GM23338 (cell line): ENCODE data around the gene WNK2. TPM values are rescaled to one million over a fixed set of nuclear protein-coding genes. Genes with fewer than 3 reads are reported as not detected.

Experiments used
- ATAC-seq: fragments of 200-7000 bp; cut with Tn5 transposase; 3 replicates; pipeline ENCODE4 v1.9.1; 2020
- DNase-seq: peaks from one replicate; pipeline ENCODE4 v3.0.0-alpha.2; 2015; ENCODE audit warnings: low spot score
- H2AFZ ChIP-seq: fragments of 200-600 bp; sonication (generic); 2 replicates; pipeline ENCODE4 v1.8.0; 2016; ENCODE audit warnings: antibody characterized with exemption, mild to moderate bottlenecking, moderate library complexity
- H3F3A ChIP-seq: fragments of 200-600 bp; sonication (generic); replicated peaks from 2 replicates; pipeline ENCODE4 v1.8.0; 2017; ENCODE audit warnings: antibody characterized with exemption, mixed run types, low read depth
- H3K27ac ChIP-seq: fragments of 200-600 bp; sonication (generic); 2 replicates; pipeline ENCODE4 v1.6.1; 2016; ENCODE audit warnings: low read depth
- H3K27me3 ChIP-seq: fragments of 200-600 bp; sonication (generic); 2 replicates; pipeline ENCODE4 v1.8.0; 2016; ENCODE audit warnings: mild to moderate bottlenecking, mixed run types, moderate library complexity; ENCODE audit not compliant: insufficient read depth
- H3K36me3 ChIP-seq: fragments of 200-600 bp; sonication (generic); 2 replicates; pipeline ENCODE4 v1.8.0; 2016; ENCODE audit warnings: mild to moderate bottlenecking; ENCODE audit not compliant: insufficient read depth
- H3K4me1 ChIP-seq: fragments of 200-600 bp; sonication (generic); 2 replicates; pipeline ENCODE4 v1.8.0; 2016; ENCODE audit warnings: mild to moderate bottlenecking, moderate library complexity; ENCODE audit not compliant: insufficient read depth
- H3K4me2 ChIP-seq: fragments of 200-600 bp; sonication (generic); 2 replicates; pipeline ENCODE4 v1.7.1; 2017; ENCODE audit warnings: mixed run types
- H3K4me3 ChIP-seq: fragments of 200-600 bp; sonication (generic); 2 replicates; pipeline ENCODE4 v1.6.1; 2016; ENCODE audit warnings: mixed run types
- H3K79me2 ChIP-seq: fragments of 200-600 bp; sonication (generic); replicated peaks from 2 replicates; pipeline ENCODE4 v1.8.0; 2017; ENCODE audit warnings: mild to moderate bottlenecking; ENCODE audit not compliant: insufficient read depth
- H3K9me2 ChIP-seq: fragments of 200-600 bp; sonication (generic); 2 replicates; pipeline ENCODE4 v1.8.0; 2017; ENCODE audit not compliant: insufficient read depth
- H4K20me1 ChIP-seq: fragments of 200-600 bp; sonication (generic); replicated peaks from 2 replicates; pipeline ENCODE4 v1.8.0; 2017; ENCODE audit warnings: mild to moderate bottlenecking; ENCODE audit not compliant: insufficient read depth
- H3K27ac Mint-ChIP-seq: 2 replicates; pipeline ENCODE4 v1.8.0; 2020; ENCODE audit warnings: inconsistent platforms, mild to moderate bottlenecking, moderate library complexity, mixed read lengths
- H3K27me3 Mint-ChIP-seq: 3 replicates; pipeline ENCODE4 v1.8.0; 2022; ENCODE audit warnings: low read depth, mild to moderate bottlenecking, moderate library complexity, mixed read lengths, inconsistent platforms; ENCODE audit not compliant: insufficient read depth, poor library complexity
- H3K36me3 Mint-ChIP-seq: 3 replicates; pipeline ENCODE4 v1.8.0; 2021; ENCODE audit warnings: low read depth, mild to moderate bottlenecking, inconsistent platforms, moderate library complexity, mixed read lengths
- H3K4me1 Mint-ChIP-seq: 3 replicates; pipeline ENCODE4 v1.8.0; 2020; ENCODE audit warnings: mild to moderate bottlenecking, inconsistent platforms, mixed read lengths
- H3K4me3 Mint-ChIP-seq: 3 replicates; pipeline ENCODE4 v1.8.0; 2021; ENCODE audit warnings: moderate library complexity, mild to moderate bottlenecking, inconsistent platforms, mixed read lengths
- H3K9me3 Mint-ChIP-seq: 3 replicates; pipeline ENCODE4 v1.8.0; 2020; ENCODE audit warnings: moderate library complexity, mild to moderate bottlenecking, inconsistent platforms, mixed read lengths
- CREB1 ChIP-seq: fragments of 250-450 bp; sonication (Bioruptor Pico); IDR thresholded peaks from 2 replicates; pipeline ENCODE4 v1.5.0; 2020; ENCODE audit warnings: low read depth, mild to moderate bottlenecking, moderate library complexity
- CTCF ChIP-seq, 2 experiments: fragments of 200-600 bp in 1 of 2; sonication (generic) in 1 of 2; conservative IDR thresholded peaks; 2 replicates each; pipeline versions ENCODE4 v1.5.1 to v1.6.1; 2016 to 2017; ENCODE audit warnings: antibody characterized with exemption in 2 of 2, low read depth in 2 of 2, mild to moderate bottlenecking in 2 of 2, moderate library complexity in 1 of 2
- ETS1 ChIP-seq: IDR thresholded peaks from 2 replicates; pipeline ENCODE4 v1.6.1; 2016; ENCODE audit warnings: antibody characterized with exemption
- EZH2 ChIP-seq: fragments of 200-600 bp; sonication (generic); IDR thresholded peaks from one replicate; pipeline ENCODE4 v1.8.0; 2017; ENCODE audit warnings: antibody characterized with exemption, mild to moderate bottlenecking, low read depth; ENCODE audit not compliant: unreplicated experiment
- EZH2phosphoT487 ChIP-seq: fragments of 200-600 bp; sonication (generic); IDR thresholded peaks from one replicate; pipeline ENCODE4 v1.8.1; 2018; ENCODE audit warnings: antibody characterized with exemption; ENCODE audit not compliant: unreplicated experiment
- JUNB ChIP-seq: IDR thresholded peaks from one replicate; pipeline ENCODE4 v1.6.1; 2016; ENCODE audit warnings: antibody characterized with exemption; ENCODE audit not compliant: unreplicated experiment
- NANOG ChIP-seq: IDR thresholded peaks from 2 replicates; pipeline ENCODE4 v1.6.1; 2016; ENCODE audit warnings: antibody characterized with exemption, borderline replicate concordance
- POLR2AphosphoS5 ChIP-seq: IDR thresholded peaks from 2 replicates; pipeline ENCODE4 v1.6.1; 2016; ENCODE audit warnings: antibody characterized with exemption, low read depth
- REST ChIP-seq: IDR thresholded peaks from one replicate; pipeline ENCODE4 v1.6.1; 2018; ENCODE audit warnings: antibody characterized with exemption; ENCODE audit not compliant: unreplicated experiment
- STAT1 ChIP-seq: IDR thresholded peaks from one replicate; pipeline ENCODE4 v1.6.1; 2016; ENCODE audit warnings: antibody characterized with exemption; ENCODE audit not compliant: unreplicated experiment
- ZNF114 ChIP-seq: fragments of 250-450 bp; sonication (Bioruptor Pico); IDR thresholded peaks from 2 replicates; pipeline ENCODE4 v1.5.0; 2020; ENCODE audit warnings: mild to moderate bottlenecking, moderate library complexity
- ZNF331 ChIP-seq: fragments of 250-450 bp; sonication (Bioruptor Pico); IDR thresholded peaks from 2 replicates; pipeline ENCODE4 v1.5.0; 2020; ENCODE audit warnings: low read depth, mild to moderate bottlenecking, moderate library complexity
- polyA plus RNA-seq: library from polyadenylated mRNA; unstranded; fragments of >200 nt; fragmentation: Nextera tagmentation; extraction: Ambion mirVana; gene quantifications from 2 replicates; pipeline ENCODE4 v1.2.1, GENCODE V29; 2016
- total RNA-seq: library from RNA; depleted of rRNA; stranded (reverse); fragments of >200 nt; shearing (Covaris generic); gene quantifications from 2 replicates; pipeline ENCODE4 v1.2.3, GENCODE V29; 2014
- TF ChIP-seq, protein P1 (sequence below): fragments of 250-450 bp; sonication (Bioruptor Pico); IDR thresholded peaks from 2 replicates; pipeline ENCODE4 v1.5.0; 2020; ENCODE audit warnings: mild to moderate bottlenecking, moderate library complexity

Gene WNK2
- total and polyA plus RNA-seq, 2 experiments from 2014 or later = 56.4 to 102 TPM

- H3K4me3 ChIP-seq = no peak overlapping the region
- H3K27ac ChIP-seq = no peak overlapping the region
- no peaks in the 10 kb centered on the region for H3F3A ChIP-seq
- H3K4me2 ChIP-seq = no peak overlapping the region
- H2AFZ ChIP-seq = no peak overlapping the region
- Mint-ChIP-seq H3K36me3 (no peaks in the 10 kb centered on the region; the same call in 1 of the 3 replicates), H3K27ac (no peak overlapping the region), H3K4me3 (no peak overlapping the region), H3K27me3 (peaks cover 6% of the 10 kb centered on the region), H3K4me1 (peaks cover 15% of the 10 kb centered on the region), H3K9me3 (no peaks in the 10 kb centered on the region)
- no peaks in the 10 kb centered on the region for H3K4me1 ChIP-seq
- TF ChIP-seq POLR2AphosphoS5 (no peak), ZNF114 (no peak), ZNF331 (CRISPR knock-in tag) (no peak), CTCF (conservative IDR thresholded peaks at IDR 0.05; ENCODE audit: low read depth in 2 of 2) (no peak), CREB1 (CRISPR knock-in tag) (no peak), EZH2 (no peak), NANOG (no peak), REST (no peak), STAT1 (no peak), JUNB (no peak), ETS1 (no peak), EZH2phosphoT487 (no peak)
- TF ChIP-seq, protein P1, sequence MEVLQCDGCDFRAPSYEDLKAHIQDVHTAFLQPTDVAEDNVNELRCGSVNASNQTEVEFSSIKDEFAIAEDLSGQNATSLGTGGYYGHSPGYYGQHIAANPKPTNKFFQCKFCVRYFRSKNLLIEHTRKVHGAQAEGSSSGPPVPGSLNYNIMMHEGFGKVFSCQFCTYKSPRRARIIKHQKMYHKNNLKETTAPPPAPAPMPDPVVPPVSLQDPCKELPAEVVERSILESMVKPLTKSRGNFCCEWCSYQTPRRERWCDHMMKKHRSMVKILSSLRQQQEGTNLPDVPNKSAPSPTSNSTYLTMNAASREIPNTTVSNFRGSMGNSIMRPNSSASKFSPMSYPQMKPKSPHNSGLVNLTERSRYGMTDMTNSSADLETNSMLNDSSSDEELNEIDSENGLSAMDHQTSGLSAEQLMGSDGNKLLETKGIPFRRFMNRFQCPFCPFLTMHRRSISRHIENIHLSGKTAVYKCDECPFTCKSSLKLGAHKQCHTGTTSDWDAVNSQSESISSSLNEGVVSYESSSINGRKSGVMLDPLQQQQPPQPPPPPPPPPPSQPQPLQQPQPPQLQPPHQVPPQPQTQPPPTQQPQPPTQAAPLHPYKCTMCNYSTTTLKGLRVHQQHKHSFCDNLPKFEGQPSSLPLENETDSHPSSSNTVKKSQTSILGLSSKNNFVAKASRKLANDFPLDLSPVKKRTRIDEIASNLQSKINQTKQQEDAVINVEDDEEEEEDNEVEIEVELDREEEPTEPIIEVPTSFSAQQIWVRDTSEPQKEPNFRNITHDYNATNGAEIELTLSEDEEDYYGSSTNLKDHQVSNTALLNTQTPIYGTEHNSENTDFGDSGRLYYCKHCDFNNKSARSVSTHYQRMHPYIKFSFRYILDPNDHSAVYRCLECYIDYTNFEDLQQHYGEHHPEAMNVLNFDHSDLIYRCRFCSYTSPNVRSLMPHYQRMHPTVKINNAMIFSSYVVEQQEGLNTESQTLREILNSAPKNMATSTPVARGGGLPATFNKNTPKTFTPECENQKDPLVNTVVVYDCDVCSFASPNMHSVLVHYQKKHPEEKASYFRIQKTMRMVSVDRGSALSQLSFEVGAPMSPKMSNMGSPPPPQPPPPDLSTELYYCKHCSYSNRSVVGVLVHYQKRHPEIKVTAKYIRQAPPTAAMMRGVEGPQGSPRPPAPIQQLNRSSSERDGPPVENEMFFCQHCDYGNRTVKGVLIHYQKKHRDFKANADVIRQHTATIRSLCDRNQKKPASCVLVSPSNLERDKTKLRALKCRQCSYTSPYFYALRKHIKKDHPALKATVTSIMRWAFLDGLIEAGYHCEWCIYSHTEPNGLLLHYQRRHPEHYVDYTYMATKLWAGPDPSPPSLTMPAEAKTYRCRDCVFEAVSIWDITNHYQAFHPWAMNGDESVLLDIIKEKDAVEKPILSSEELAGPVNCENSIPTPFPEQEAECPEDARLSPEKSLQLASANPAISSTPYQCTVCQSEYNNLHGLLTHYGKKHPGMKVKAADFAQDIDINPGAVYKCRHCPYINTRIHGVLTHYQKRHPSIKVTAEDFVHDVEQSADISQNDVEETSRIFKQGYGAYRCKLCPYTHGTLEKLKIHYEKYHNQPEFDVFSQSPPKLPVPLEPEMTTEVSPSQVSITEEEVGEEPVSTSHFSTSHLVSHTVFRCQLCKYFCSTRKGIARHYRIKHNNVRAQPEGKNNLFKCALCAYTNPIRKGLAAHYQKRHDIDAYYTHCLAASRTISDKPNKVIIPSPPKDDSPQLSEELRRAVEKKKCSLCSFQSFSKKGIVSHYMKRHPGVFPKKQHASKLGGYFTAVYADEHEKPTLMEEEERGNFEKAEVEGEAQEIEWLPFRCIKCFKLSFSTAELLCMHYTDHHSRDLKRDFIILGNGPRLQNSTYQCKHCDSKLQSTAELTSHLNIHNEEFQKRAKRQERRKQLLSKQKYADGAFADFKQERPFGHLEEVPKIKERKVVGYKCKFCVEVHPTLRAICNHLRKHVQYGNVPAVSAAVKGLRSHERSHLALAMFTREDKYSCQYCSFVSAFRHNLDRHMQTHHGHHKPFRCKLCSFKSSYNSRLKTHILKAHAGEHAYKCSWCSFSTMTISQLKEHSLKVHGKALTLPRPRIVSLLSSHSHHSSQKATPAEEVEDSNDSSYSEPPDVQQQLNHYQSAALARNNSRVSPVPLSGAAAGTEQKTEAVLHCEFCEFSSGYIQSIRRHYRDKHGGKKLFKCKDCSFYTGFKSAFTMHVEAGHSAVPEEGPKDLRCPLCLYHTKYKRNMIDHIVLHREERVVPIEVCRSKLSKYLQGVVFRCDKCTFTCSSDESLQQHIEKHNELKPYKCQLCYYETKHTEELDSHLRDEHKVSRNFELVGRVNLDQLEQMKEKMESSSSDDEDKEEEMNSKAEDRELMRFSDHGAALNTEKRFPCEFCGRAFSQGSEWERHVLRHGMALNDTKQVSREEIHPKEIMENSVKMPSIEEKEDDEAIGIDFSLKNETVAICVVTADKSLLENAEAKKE (CRISPR knock-in tag) = no peak
- no peaks in the 10 kb centered on the region for H3K27me3 ChIP-seq
- no peak for DNase-seq
- ATAC-seq = no peak
- H4K20me1 ChIP-seq = 0 out of 2 replicates have a peak, but pooled peaks cover 6% of the 10 kb centered on the region
- H3K9me2 ChIP-seq = no peaks in the 10 kb centered on the region
- H3K36me3 ChIP-seq = no peaks in the 10 kb centered on the region; the same call in 1 of the 2 replicates
- no peaks in the 10 kb centered on the region for H3K79me2 ChIP-seq
These were observed 102.6 kb downstream of the WNK2 start for GRCh38 chr9:93286252-93287188.
